Measurements from ENCODE around the gene SLC39A11. TPM values are rescaled to one million over a fixed set of nuclear protein-coding genes. Genes with fewer than 3 reads are reported as not detected.

SLC39A11 gene
- total and polyA plus RNA-seq, 8 donors = 13.6 to 49.0 (median 17.5) TPM

- Histone ChIP-seq H3K27ac (no peak overlapping the region), H3K9me3 (no peaks in the 10 kb centered on the region), H3K4me1 (peaks cover 0 to 23% of the 10 kb centered on the region in 2 donors), H3K36me3 (no peaks in the 10 kb centered on the region), H3K27me3 (no peaks in the 10 kb centered on the region), H3K4me3 (no peak overlapping the region)
- intact Hi-C loops (cut with DNase I) = no loop called here
- no peak for DNase-seq
- TF ChIP-seq, protein P1, sequence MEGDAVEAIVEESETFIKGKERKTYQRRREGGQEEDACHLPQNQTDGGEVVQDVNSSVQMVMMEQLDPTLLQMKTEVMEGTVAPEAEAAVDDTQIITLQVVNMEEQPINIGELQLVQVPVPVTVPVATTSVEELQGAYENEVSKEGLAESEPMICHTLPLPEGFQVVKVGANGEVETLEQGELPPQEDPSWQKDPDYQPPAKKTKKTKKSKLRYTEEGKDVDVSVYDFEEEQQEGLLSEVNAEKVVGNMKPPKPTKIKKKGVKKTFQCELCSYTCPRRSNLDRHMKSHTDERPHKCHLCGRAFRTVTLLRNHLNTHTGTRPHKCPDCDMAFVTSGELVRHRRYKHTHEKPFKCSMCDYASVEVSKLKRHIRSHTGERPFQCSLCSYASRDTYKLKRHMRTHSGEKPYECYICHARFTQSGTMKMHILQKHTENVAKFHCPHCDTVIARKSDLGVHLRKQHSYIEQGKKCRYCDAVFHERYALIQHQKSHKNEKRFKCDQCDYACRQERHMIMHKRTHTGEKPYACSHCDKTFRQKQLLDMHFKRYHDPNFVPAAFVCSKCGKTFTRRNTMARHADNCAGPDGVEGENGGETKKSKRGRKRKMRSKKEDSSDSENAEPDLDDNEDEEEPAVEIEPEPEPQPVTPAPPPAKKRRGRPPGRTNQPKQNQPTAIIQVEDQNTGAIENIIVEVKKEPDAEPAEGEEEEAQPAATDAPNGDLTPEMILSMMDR (IDR thresholded peaks at IDR 0.05) = no peak
- ATAC-seq = no peak
These were observed 34.5 kb downstream of the SLC39A11 start for GRCh38 chr17:73058022-73058421.

DNA sequence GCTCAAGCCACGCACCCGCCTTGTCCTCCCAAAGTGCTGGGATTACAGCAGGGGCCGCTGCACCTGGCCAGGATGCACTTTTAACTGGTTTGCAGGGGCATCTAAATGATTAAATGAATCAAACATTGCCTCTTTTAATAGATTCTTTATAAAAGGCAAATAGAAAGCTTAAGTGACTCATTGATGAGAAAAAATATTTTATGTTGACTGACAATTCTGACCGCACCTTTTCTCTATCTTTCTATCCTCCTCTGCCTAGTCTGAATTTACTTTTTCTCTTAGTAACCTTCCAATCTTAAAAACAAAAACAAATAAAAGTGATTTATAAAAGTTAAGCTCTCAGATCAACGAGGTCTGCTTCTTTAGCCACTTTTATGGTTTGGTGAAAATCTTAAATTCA, 35.3 kb downstream of the SLC39A11 start:
- H3K4me3 ChIP-seq = no peak overlapping the region
- peaks cover 0 to 17% of the 10 kb centered on the region in 2 donors for H3K4me1 ChIP-seq
- intact Hi-C loops (cut with DNase I) = no loop called here
- no peaks in the 10 kb centered on the region for H3K36me3 ChIP-seq
- H3K9me3 ChIP-seq = no peaks in the 10 kb centered on the region
- DNase-seq = no peak
- no peak overlapping the region for H3K27ac ChIP-seq
- ATAC-seq = no peak
- TF ChIP-seq, protein P1 (IDR thresholded peaks at IDR 0.05) = no peak
- no peaks in the 10 kb centered on the region for H3K27me3 ChIP-seq

DNA sequence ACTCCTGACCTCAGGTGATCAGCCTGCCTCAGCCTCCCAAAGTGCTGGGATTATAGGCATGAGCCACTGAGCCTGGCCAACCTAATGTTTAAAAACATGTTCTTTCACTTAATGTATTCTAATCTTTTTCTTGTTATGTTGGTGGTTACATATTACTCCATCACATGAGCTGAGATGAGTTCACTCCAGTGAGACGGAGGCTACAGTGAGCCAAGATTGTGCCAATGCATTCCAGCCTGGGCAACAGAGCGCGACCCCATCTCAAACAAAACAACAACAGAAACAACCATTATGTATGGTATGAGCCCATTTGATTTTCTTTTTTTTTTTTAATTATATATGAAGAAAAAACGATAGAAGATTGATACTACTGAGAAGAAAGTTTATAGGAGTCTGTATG, 39.6 kb downstream of the SLC39A11 start:
- TF ChIP-seq, protein P1 (IDR thresholded peaks at IDR 0.05) = no peak
- Histone ChIP-seq H3K4me3 (no peak overlapping the region), H3K36me3 (peaks cover 0 to 9% of the 10 kb centered on the region in 2 donors), H3K9me3 (peaks cover 0 to 2% of the 10 kb centered on the region in 2 donors), H3K27me3 (no peaks in the 10 kb centered on the region), H3K27ac (no peak overlapping the region), H3K4me1 (no peaks in the 10 kb centered on the region)
- ATAC-seq (no peak), DNase-seq (no peak)
- intact Hi-C loops (cut with DNase I) = no loop called here

DNA sequence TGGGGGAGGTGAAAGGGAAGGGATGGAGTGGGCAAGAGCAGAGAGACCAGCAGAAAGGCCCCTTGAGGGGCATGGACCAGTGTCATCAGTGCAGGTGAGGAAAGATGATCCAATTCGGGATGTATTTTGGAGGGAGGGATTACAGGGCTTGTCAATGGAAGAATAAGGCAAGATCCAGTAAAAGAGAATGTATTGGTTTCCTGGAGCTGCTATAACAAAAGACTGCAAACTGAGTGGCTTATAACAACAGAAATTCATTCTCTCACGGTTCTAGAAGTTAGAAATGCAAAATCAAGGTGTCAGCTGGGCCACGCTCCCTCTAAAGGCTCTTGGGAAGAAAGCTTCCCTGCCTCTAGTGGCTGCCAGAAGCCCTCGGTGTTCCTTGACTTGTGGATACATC, 41.7 kb downstream of the SLC39A11 start:
- H3K27me3 ChIP-seq = no peaks in the 10 kb centered on the region
- no peak for ATAC-seq
- H3K4me3 ChIP-seq = no peak overlapping the region
- H3K36me3 ChIP-seq = peaks cover 0 to 12% of the 10 kb centered on the region in 2 donors
- DNase-seq = no peak
- H3K4me1 ChIP-seq = no peaks in the 10 kb centered on the region
- TF ChIP-seq, protein P1 (IDR thresholded peaks at IDR 0.05) = no peak
- no peak overlapping the region for H3K27ac ChIP-seq
- peaks cover 0 to 2% of the 10 kb centered on the region in 2 donors for H3K9me3 ChIP-seq
- intact Hi-C loops (cut with DNase I) = no loop called here

- TF ChIP-seq, protein P1 (IDR thresholded peaks at IDR 0.05) = no peak
- Histone ChIP-seq H3K4me1 (peaks cover 6 to 9% of the 10 kb centered on the region in 2 donors), H3K4me3 (no peak overlapping the region), H3K27ac (no peak overlapping the region), H3K27me3 (no peaks in the 10 kb centered on the region), H3K9me3 (peaks cover 0 to 2% of the 10 kb centered on the region in 2 donors), H3K36me3 (peaks cover 0 to 12% of the 10 kb centered on the region in 2 donors)
- intact Hi-C loops (cut with DNase I) = no loop called here
- ATAC-seq (no peak), DNase-seq (no peak)
These were observed 44.3 kb downstream of the SLC39A11 start for GRCh38 chr17:73048170-73048569.
